GM10266 (cell line): Measurements from ENCODE around the gene ZBTB47.

Experiments
- DNase-seq: peaks from one replicate; pipeline ENCODE4 v3.0.0; 2012; ENCODE audit errors: extremely low spot score
- CTCF ChIP-seq: IDR thresholded peaks from 2 replicates; pipeline ENCODE4 v1.5.1; 2012; ENCODE audit warnings: mild to moderate bottlenecking, low read depth; ENCODE audit not compliant: control insufficient read depth, insufficient read depth; ENCODE audit errors: missing control alignments

ZBTB47 gene

GRCh38 chr3:42631620-42632019 is 21.9 kb upstream of the ZBTB47 start:
- no peak for TF ChIP-seq CTCF
- no peak for DNase-seq

GRCh38 chr3:42632146-42632545 is 21.4 kb upstream of the ZBTB47 start:
- no peak for TF ChIP-seq CTCF

GRCh38 chr3:42633544-42633943 is 20.0 kb upstream of the ZBTB47 start:
- no peak for DNase-seq

More at GRCh38 chr3:42632146-42632545, 21.4 kb upstream of the ZBTB47 start:
- DNase-seq: no peak

GRCh38 chr3:42635111-42635510 is 18.4 kb upstream of the ZBTB47 start:
- no peak for DNase-seq
- no peak for TF ChIP-seq CTCF

More at GRCh38 chr3:42633544-42633943, 20.0 kb upstream of the ZBTB47 start:
- no peak for TF ChIP-seq CTCF

GRCh38 chr3:42637001-42637400 is 16.5 kb upstream of the ZBTB47 start:
- DNase-seq: no peak
- no peak for TF ChIP-seq CTCF

GRCh38 chr3:42638339-42638842 is 15.1 kb upstream of the ZBTB47 start:
- no peak for TF ChIP-seq CTCF
- DNase-seq: no peak

- no peak for TF ChIP-seq CTCF
- DNase-seq: no peak
Measured at GRCh38 chr3:42639192-42639591, 14.3 kb upstream of the ZBTB47 start.
